SK-N-SH treated with all-trans-retinoic acid at 6 μM for 48 hours (cell line): Measurements from ENCODE around the gene FGD3.

Source experiments
- ATAC-seq: fragments of 200-7000 bp; cut with Tn5 transposase; 3 replicates; pipeline ENCODE4 v1.9.1; 2020; ENCODE audit warnings: mild to moderate bottlenecking, moderate library complexity
- ARNTL ChIP-seq: fragments of 450-650 bp; formaldehyde crosslinking; IDR thresholded peaks from 2 replicates; pipeline ENCODE4 v1.5.0; 2020; ENCODE audit warnings: low read depth, mild to moderate bottlenecking, moderate library complexity, borderline replicate concordance
- CREB5 ChIP-seq: fragments of 250-450 bp; sonication (Bioruptor Pico); IDR thresholded peaks from 2 replicates; pipeline ENCODE4 v1.5.1; 2020; ENCODE audit warnings: low read depth, mild to moderate bottlenecking, moderate library complexity
- CSDC2 ChIP-seq: fragments of 250-450 bp; sonication (Bioruptor Pico); IDR thresholded peaks from 2 replicates; pipeline ENCODE4 v1.5.0; 2020; ENCODE audit warnings: mild to moderate bottlenecking, moderate library complexity
- CSRNP3 ChIP-seq: fragments of 250-450 bp; sonication (Bioruptor Pico); IDR thresholded peaks from 2 replicates; pipeline ENCODE4 v1.5.1; 2021; ENCODE audit warnings: mild to moderate bottlenecking, moderate library complexity
- ESRRG ChIP-seq: fragments of 250-450 bp; sonication (Bioruptor Pico); IDR thresholded peaks from 2 replicates; pipeline ENCODE4 v1.6.1; 2021; ENCODE audit warnings: mild to moderate bottlenecking
- GLIS3 ChIP-seq: fragments of 250-450 bp; sonication (Bioruptor Pico); IDR thresholded peaks from 2 replicates; pipeline ENCODE4 v1.5.0; 2020; ENCODE audit warnings: mild to moderate bottlenecking, moderate library complexity
- ISL1 ChIP-seq: fragments of 250-450 bp; sonication (Bioruptor Pico); IDR thresholded peaks from 2 replicates; pipeline ENCODE4 v2.1.2; 2022; ENCODE audit warnings: mild to moderate bottlenecking, moderate library complexity
- OSR1 ChIP-seq: fragments of 250-450 bp; sonication (Bioruptor Pico); IDR thresholded peaks from 2 replicates; pipeline ENCODE4 v1.8.0; 2022; ENCODE audit warnings: moderate library complexity, mild to moderate bottlenecking, inconsistent platforms
- PPARA ChIP-seq: fragments of 250-450 bp; sonication (Bioruptor Pico); IDR thresholded peaks from 2 replicates; pipeline ENCODE4 v1.5.0; 2020; ENCODE audit warnings: mild to moderate bottlenecking, borderline replicate concordance
- SNAI2 ChIP-seq: fragments of 250-450 bp; sonication (Bioruptor Pico); IDR thresholded peaks from 2 replicates; pipeline ENCODE4 v1.5.0; 2020; ENCODE audit warnings: mild to moderate bottlenecking, moderate library complexity
- TCF4 ChIP-seq: fragments of 250-450 bp; sonication (Bioruptor Pico); IDR thresholded peaks from 2 replicates; pipeline ENCODE4 v1.8.0; 2021; ENCODE audit warnings: mild to moderate bottlenecking, moderate library complexity, borderline replicate concordance
- TOX ChIP-seq: fragments of 250-450 bp; sonication (Bioruptor Pico); IDR thresholded peaks from 2 replicates; pipeline ENCODE4 v1.8.0; 2021; ENCODE audit warnings: mild to moderate bottlenecking, moderate library complexity, borderline replicate concordance
- TSHZ2 ChIP-seq: fragments of 250-450 bp; sonication (Bioruptor Pico); IDR thresholded peaks from 2 replicates; pipeline ENCODE4 v1.5.0; 2020; ENCODE audit warnings: mild to moderate bottlenecking, moderate library complexity
- ZC3H10 ChIP-seq: fragments of 250-450 bp; sonication (Bioruptor Pico); IDR thresholded peaks from 2 replicates; pipeline ENCODE4 v1.5.1; 2021; ENCODE audit warnings: mild to moderate bottlenecking, moderate library complexity
- ZFP3 ChIP-seq: fragments of 250-450 bp; sonication (Bioruptor Pico); IDR thresholded peaks from 2 replicates; pipeline ENCODE4 v1.5.0; 2020; ENCODE audit warnings: mild to moderate bottlenecking, moderate library complexity
- ZNF8 ChIP-seq: fragments of 450-650 bp; formaldehyde crosslinking; IDR thresholded peaks from 2 replicates; pipeline ENCODE4 v1.5.0; 2020; ENCODE audit warnings: mild to moderate bottlenecking, moderate library complexity
- TF ChIP-seq, protein P1 (sequence below): fragments of 250-450 bp; sonication (Bioruptor Pico); IDR thresholded peaks from 2 replicates; pipeline ENCODE4 v1.8.0; 2021; ENCODE audit warnings: low read depth, mild to moderate bottlenecking, moderate library complexity, borderline replicate concordance
- TF ChIP-seq, protein P2 (sequence below): fragments of 250-450 bp; sonication (Bioruptor Pico); IDR thresholded peaks from 2 replicates; pipeline ENCODE4 v1.8.0; 2020; ENCODE audit warnings: mild to moderate bottlenecking, moderate library complexity, borderline replicate concordance

The FGD3 gene

GRCh38 chr9:93007529-93008058 is 60.3 kb downstream of the FGD3 start:
- no peak for ATAC-seq
- no peak for TF ChIP-seq GLIS3
- no peak for TF ChIP-seq CSDC2 (CRISPR knock-in tag)
- TF ChIP-seq, protein P1, sequence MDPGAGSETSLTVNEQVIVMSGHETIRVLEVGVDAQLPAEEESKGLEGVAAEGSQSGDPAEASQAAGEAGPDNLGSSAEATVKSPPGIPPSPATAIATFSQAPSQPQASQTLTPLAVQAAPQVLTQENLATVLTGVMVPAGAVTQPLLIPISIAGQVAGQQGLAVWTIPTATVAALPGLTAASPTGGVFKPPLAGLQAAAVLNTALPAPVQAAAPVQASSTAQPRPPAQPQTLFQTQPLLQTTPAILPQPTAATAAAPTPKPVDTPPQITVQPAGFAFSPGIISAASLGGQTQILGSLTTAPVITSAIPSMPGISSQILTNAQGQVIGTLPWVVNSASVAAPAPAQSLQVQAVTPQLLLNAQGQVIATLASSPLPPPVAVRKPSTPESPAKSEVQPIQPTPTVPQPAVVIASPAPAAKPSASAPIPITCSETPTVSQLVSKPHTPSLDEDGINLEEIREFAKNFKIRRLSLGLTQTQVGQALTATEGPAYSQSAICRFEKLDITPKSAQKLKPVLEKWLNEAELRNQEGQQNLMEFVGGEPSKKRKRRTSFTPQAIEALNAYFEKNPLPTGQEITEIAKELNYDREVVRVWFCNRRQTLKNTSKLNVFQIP (CRISPR knock-in tag) = no peak
- TF ChIP-seq TCF4 (CRISPR knock-in tag) = no peak
- no peak for TF ChIP-seq CREB5 (CRISPR knock-in tag)
- no peak for TF ChIP-seq SNAI2
- no peak for TF ChIP-seq ZNF8 (CRISPR knock-in tag)

GRCh38 chr9:93008457-93008856 is 61.1 kb downstream of the FGD3 start:
- TF ChIP-seq TCF4 (CRISPR knock-in tag) = no peak
- TF ChIP-seq, all 23 proteins: peak for 0
- ATAC-seq = no peak

DNA sequence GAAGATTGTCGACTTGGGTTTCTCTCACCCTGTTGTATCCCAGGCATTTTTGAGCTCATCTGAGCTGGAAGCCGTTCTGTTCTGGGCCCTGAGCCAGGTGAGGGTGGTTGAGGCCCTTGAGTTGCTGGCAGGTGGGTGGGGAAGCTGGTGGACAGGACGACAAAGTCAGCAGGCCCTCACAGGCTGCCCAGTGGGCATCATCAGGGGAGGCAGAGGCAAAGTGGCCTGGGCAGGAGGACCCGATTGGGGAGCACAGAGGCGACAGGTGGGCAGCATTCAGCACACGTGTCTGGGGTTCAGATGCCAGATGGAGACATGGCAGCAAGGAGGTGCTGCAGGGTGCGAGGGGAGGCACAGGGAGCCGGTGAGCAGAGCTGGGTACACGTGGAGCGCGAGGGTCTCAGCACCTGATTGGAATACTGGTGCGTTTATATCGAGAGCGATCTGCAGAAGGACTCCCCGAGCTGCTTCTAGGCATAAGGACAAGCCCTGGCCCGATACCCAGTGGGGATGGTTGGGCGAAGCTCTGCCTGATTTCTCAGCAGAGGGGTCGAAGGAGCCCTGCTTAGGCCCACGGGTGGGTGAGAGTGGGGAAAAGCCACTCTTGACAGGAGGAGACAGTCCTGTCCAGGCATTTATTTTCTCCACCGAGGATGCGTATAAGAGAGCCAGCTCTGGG is 62.2 kb downstream of the FGD3 start:
- TF ChIP-seq ESRRG (CRISPR knock-in tag) (no peak), CREB5 (CRISPR knock-in tag) (no peak), TCF4 (CRISPR knock-in tag) (no peak), ZFP3 (no peak), CSRNP3 (CRISPR knock-in tag) (no peak), ZC3H10 (CRISPR knock-in tag) (no peak), ARNTL (no peak), OSR1 (CRISPR knock-in tag) (no peak), PPARA (CRISPR knock-in tag) (no peak), TSHZ2 (no peak), CSDC2 (CRISPR knock-in tag) (no peak), ISL1 (CRISPR knock-in tag) (no peak), SNAI2 (no peak), ZNF8 (CRISPR knock-in tag) (no peak), TOX (CRISPR knock-in tag) (no peak)
- TF ChIP-seq, protein P2, sequence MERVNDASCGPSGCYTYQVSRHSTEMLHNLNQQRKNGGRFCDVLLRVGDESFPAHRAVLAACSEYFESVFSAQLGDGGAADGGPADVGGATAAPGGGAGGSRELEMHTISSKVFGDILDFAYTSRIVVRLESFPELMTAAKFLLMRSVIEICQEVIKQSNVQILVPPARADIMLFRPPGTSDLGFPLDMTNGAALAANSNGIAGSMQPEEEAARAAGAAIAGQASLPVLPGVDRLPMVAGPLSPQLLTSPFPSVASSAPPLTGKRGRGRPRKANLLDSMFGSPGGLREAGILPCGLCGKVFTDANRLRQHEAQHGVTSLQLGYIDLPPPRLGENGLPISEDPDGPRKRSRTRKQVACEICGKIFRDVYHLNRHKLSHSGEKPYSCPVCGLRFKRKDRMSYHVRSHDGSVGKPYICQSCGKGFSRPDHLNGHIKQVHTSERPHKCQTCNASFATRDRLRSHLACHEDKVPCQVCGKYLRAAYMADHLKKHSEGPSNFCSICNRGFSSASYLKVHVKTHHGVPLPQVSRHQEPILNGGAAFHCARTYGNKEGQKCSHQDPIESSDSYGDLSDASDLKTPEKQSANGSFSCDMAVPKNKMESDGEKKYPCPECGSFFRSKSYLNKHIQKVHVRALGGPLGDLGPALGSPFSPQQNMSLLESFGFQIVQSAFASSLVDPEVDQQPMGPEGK (CRISPR knock-in tag) = no peak
- TF ChIP-seq, protein P1 (CRISPR knock-in tag) = no peak
- no peak for ATAC-seq
